HG03565 (cell line): ENCODE measurements around the gene RAB15.

Experiments
- ATAC-seq: cut with Tn5 transposase; IDR thresholded peaks from one replicate; pipeline ENCODE4 v1.9.1; 2021; ENCODE audit warnings: mild to moderate bottlenecking, moderate library complexity; ENCODE audit not compliant: unreplicated experiment

Gene RAB15

GRCh38 chr14:64939817-64940190, 32.3 kb downstream of the RAB15 start:
- no peak for ATAC-seq

- no peak for ATAC-seq
These were observed 32.9 kb downstream of the RAB15 start for GRCh38 chr14:64938972-64939816.

- no peak for ATAC-seq
These were observed 34.3 kb downstream of the RAB15 start for GRCh38 chr14:64937821-64938193.

GRCh38 chr14:64937171-64937820, 34.8 kb downstream of the RAB15 start:
- ATAC-seq = no peak

GRCh38 chr14:64935508-64935907, 36.6 kb downstream of the RAB15 start:
- ATAC-seq = no peak

- ATAC-seq = no peak
These were observed 37.7 kb downstream of the RAB15 start for GRCh38 chr14:64934338-64934929.

GRCh38 chr14:64932231-64932630, 39.9 kb downstream of the RAB15 start:
- ATAC-seq = no peak

GRCh38 chr14:64931123-64931522, 41.0 kb downstream of the RAB15 start:
- no peak for ATAC-seq

GRCh38 chr14:64930085-64930843, 41.9 kb downstream of the RAB15 start:
- ATAC-seq = no peak

GRCh38 chr14:64929014-64929359, 43.1 kb downstream of the RAB15 start:
- no peak for ATAC-seq

GRCh38 chr14:64928239-64929013, 43.7 kb downstream of the RAB15 start:
- ATAC-seq = peak; percentile 75

GRCh38 chr14:64927031-64927430, 45.1 kb downstream of the RAB15 start:
- no peak for ATAC-seq

GRCh38 chr14:64926398-64926995, 45.6 kb downstream of the RAB15 start:
- no peak for ATAC-seq

- ATAC-seq = no peak
These were observed 49.1 kb downstream of the RAB15 start for GRCh38 chr14:64923015-64923414.

- no peak for ATAC-seq
These were observed 51.7 kb downstream of the RAB15 start for GRCh38 chr14:64920465-64920864.

- ATAC-seq = no peak
These were observed 52.5 kb downstream of the RAB15 start for GRCh38 chr14:64919618-64920017.

GRCh38 chr14:64919215-64919614, 52.9 kb downstream of the RAB15 start:
- ATAC-seq = no peak

GRCh38 chr14:64918216-64918615, 53.9 kb downstream of the RAB15 start:
- no peak for ATAC-seq

GRCh38 chr14:64915797-64916196, 56.3 kb downstream of the RAB15 start:
- ATAC-seq = no peak

- no peak for ATAC-seq
These were observed 57.1 kb downstream of the RAB15 start for GRCh38 chr14:64915029-64915424.
